Measurements from ENCODE around the gene ZNF618. TPM values are rescaled to one million over a fixed set of nuclear protein-coding genes. Genes with fewer than 3 reads are reported as not detected.

ZNF618 gene
- total RNA-seq, 1 experiment from 2014 or later = 3.6 TPM

DNA sequence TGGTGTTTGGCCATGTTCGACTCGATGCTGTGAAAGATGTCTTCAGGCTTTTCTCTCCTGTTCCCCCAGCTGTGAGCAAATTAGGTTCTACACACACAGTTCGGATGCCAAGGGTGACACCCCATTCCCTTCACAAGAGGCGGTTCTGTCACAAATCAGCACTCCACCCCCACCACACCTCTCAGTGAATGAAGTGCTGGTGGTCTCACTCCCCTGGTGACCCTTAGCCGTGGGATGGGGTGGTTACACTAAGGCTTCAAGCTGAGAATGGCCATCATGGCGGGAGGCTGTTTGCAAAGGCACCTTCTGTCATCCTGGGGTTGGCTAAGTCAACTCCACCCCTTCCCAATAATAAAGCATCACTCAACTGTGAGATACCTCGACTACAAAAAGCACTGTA, 175.6 kb downstream of the ZNF618 start:
- Histone ChIP-seq H3K9me3 (no peaks in the 10 kb centered on the region), H3K36me3 (peaks cover 5% of the 10 kb centered on the region; the same call in 1 of the 2 replicates), H3K4me3 (no peak overlapping the region), H3K27me3 (no peaks in the 10 kb centered on the region)
- no peak for DNase-seq

DNA sequence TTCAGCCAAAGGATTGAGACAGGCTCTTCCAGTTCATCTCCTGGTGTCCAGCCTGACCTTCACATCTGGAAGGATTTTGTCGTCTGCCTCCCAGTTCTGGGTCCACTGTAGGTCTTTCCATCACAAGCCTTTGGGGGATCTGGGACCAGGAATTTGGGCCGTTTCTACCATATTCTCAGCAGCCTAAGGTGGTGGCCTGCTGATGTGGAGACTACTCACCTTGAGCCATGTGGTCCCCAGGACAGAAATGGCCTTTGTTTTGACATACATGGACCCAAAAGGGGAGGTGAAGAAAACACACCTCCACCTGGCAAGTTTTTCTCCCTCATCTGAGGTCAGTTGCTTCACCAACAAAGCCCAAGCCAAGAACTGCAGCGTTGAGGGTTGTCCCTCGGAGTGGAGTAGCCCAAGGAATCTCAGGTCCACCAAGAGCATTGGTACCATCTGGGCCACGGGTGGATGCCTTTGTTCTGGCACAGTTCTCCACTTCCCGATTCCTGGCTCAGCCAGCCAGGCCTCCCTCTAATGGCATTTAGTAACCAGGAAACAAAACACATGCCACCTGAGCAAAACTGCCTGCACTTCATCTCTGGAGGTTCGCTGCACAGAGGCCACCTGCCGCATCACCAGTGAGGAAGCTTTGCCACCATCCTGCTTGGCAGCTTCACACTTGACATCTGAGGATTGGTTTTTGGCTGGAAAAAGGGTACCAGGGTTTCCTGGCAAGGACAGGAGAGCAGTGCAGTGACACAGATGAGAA, 177.3 kb downstream of the ZNF618 start:
- no peaks in the 10 kb centered on the region for H3K27me3 ChIP-seq
- no peak overlapping the region for H3K4me3 ChIP-seq
- H3K36me3 ChIP-seq = peaks cover 2% of the 10 kb centered on the region; the same call in 1 of the 2 replicates
- H3K9me3 ChIP-seq = no peaks in the 10 kb centered on the region
- DNase-seq = no peak

DNA sequence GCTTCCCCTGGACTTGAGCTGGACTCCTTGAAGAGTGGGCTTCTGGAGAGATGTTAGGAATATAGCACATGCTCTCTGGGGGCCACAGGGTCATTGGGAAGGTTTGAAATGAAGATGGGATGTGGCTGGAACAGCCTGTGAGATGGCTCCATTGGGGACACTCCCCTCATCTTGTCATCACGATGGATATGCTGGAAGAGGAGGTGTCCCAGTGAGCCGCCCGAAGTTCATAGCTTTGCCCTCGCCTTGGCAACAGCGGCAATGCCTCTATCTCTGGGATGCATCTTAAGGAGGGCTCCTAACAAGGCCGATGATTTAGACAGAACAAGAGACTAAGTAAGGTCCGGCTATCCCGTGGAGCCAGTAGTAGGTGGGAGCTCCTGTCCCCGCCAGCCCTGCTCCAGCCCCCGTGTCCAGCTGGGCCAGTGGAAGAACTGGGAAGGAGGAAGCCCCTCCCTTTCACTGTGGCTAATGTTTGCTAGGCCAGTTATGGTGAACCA, 178.1 kb downstream of the ZNF618 start:
- no peak for DNase-seq
- Histone ChIP-seq H3K4me3 (no peak overlapping the region), H3K36me3 (peaks cover 2% of the 10 kb centered on the region; the same call in 1 of the 2 replicates), H3K27me3 (no peaks in the 10 kb centered on the region), H3K9me3 (no peaks in the 10 kb centered on the region)

DNA sequence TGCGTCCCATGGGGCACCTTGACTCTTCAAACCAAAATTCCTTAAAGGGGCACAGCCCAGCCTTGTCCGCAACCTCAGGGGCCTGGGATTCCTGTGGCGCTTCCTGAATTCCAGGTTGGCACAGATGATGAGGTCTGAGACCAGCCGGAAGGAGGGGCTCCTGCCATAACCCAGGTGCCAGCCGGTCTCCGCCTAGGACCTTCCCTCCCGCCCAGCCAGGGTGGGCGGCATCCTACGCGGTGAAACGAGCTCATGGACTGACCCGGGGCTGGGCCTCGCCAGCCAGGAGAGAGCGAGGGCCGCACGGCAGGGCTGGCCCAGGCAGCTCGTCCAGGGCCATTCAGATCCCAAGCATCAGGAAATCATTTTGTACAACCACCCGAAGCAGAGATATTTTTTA, 179.0 kb downstream of the ZNF618 start:
- H3K36me3 ChIP-seq = peaks cover 2% of the 10 kb centered on the region; the same call in 1 of the 2 replicates
- DNase-seq = no peak
- no peak overlapping the region for H3K4me3 ChIP-seq
- H3K27me3 ChIP-seq = no peaks in the 10 kb centered on the region
- no peaks in the 10 kb centered on the region for H3K9me3 ChIP-seq

DNA sequence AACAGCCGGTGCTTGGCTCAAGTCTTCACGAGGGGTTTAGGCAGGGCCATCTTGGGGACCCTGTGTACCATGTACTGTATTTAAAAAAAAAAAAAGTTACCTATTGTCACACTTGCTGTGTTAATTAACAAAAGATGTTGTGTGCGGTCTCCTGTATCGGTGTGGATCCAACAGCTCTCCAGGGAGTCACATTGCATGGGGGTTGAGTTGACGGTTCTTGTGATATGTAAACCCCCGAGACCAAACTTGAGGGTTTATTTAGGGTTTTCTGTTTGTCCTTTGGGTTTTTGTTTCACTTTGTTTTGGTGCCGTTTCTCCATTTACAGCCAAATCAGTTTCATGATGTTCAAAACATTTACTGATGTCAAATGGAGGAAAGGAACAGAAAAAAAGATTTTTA, 179.8 kb downstream of the ZNF618 start:
- DNase-seq = no peak
- no peaks in the 10 kb centered on the region; the same call in 1 of the 2 replicates for H3K36me3 ChIP-seq

DNA sequence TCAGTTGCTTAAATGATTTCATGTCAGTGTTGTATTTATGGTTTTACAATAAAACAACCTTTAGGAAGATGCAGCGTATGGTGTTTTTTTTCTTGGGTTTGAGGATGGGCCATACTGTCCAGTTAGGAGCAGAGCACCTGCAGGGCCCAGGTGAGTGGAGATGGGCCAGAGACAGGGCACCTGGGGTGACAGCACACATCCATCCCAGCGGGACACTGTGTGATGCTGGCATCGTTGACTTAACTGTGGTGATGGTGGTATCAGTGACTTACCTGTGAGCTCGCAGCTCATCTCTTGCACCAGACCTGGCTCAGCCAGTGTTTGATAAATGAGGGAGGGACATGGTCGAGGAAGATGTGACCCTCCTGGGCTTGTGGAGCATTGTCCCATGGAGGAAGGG, 180.4 kb downstream of the ZNF618 start:
- no peaks in the 10 kb centered on the region for H3K9me3 ChIP-seq
- H3K27me3 ChIP-seq = no peaks in the 10 kb centered on the region
- H3K4me3 ChIP-seq = no peak overlapping the region
- no peaks in the 10 kb centered on the region; the same call in 1 of the 2 replicates for H3K36me3 ChIP-seq
- no peak for DNase-seq

More for the DNA sequence above, 179.8 kb downstream of the ZNF618 start:
- Histone ChIP-seq H3K9me3 (no peaks in the 10 kb centered on the region), H3K27me3 (no peaks in the 10 kb centered on the region), H3K4me3 (no peak overlapping the region)

DNA sequence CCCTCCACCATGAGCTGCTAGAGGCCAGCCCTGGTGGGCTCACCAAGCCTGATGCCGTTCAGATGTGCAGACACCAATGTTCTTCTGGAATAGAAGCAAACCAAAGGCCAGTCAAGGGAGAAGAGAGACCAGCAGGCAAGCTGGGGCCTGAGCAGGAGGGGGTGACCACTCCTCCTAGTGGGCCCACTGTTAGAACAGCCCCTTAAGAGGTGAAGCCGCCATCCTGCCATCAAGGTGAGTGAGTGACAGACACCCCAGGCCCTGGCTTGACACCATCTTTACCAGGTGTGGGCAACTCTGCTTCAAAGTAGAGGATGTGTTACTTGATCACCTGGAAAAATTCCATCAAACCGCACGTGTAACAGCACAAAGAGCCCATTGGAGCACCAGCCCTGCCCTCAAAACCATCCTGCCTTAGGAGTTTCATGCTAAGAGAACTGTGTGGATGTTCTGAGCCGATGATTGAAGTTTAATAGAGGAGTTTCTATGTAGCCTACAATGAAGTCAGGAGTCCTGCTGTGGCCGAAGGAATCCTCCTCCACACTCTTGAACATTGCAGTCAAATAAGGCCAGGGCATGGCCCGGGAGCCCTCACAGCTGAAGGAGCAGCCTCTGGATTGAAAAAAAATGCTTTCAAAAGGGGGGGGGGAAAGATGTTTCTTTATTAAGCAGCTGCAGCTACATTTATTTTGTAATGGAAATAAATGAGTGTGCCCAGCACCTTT, 181.2 kb downstream of the ZNF618 start:
- H3K4me3 ChIP-seq = no peak overlapping the region
- H3K36me3 ChIP-seq = no peaks in the 10 kb centered on the region
- no peak for DNase-seq
- H3K27me3 ChIP-seq = no peaks in the 10 kb centered on the region
- no peaks in the 10 kb centered on the region for H3K9me3 ChIP-seq

DNA sequence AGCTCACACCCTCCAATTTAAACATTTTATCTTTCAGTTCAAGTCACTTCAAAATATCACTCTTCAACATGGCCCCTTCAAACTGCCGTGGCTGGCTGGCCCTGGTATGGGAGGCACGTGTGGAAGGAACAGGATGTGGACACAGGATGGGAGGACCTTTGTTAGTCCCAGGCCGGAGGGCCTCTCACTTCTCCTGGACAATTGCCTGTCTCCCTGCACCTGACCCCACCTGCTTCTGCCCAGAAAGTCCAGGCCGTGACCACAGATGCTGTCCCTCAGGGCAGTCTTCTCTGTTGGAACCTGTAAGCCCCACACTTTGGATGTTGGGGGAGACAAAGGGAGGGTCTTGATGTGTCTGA, 182.6 kb downstream of the ZNF618 start:
- Histone ChIP-seq H3K9me3 (no peaks in the 10 kb centered on the region; the same call in 1 of the 2 replicates), H3K4me3 (no peak overlapping the region), H3K36me3 (no peaks in the 10 kb centered on the region), H3K27me3 (peaks cover 1% of the 10 kb centered on the region; the same call in 1 of the 2 replicates)
- no peak for DNase-seq

DNA sequence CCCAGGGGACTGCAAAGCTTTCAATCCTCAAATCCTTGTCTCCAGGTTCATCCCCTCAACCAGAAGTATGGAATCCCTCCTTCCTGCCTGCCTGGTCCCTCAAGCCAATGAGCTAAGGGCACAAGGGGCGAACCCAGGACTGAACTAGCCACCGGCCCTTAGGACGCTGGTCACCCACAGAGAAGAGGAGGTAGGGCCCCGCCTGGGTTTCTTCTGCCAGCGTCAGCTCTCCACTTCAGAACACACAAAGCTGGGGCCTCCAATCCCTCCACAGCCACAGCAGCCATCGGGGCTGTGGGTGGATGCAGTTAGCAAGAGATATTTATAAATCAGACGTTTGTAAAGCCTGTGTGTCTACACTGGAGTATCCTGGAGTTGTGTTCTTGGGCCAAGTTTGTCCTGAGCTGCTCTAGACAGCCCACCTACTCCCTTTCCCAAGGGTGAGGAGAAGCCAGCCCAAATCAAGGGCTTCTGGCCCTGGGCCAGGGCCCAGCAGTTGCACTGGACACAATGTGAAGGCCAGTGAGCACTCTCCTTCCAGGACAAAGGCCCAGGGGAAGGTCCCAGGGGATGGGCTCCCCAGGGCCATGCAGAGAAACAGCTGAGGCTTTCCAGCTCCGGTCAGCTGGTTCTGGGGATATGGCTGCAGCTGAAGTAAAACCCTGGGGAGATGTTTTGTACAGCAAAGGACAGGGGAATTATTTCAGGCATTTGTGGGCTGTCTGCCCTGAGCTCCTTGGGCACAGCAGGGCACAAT, 183.1 kb downstream of the ZNF618 start:
- no peaks in the 10 kb centered on the region for H3K36me3 ChIP-seq
- DNase-seq = no peak
- no peaks in the 10 kb centered on the region; the same call in 1 of the 2 replicates for H3K9me3 ChIP-seq
- H3K4me3 ChIP-seq = no peak overlapping the region
- H3K27me3 ChIP-seq = peaks cover 5% of the 10 kb centered on the region; the same call in 1 of the 2 replicates

DNA sequence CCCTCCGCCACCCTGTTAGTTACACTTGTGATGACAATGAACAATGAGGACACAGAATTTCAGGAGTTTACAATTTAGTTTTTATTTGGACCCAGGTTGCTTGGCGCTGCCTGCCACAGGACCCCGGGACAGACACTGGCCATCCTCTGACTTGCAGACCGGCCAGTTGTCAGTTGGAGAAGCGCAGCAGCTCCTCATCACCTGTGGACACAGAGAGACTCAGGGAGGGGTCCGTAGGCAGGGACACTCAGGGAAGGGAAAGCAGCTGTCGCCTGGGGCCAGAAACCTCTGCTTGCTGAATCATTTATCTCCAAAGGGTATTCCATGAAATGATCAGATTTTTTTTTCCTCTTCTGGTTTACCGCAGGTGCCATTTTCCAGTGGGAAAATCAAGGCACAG, 184.0 kb downstream of the ZNF618 start:
- H3K9me3 ChIP-seq = no peaks in the 10 kb centered on the region; the same call in 1 of the 2 replicates
- no peak for DNase-seq
- H3K4me3 ChIP-seq = no peak overlapping the region
- no peaks in the 10 kb centered on the region for H3K36me3 ChIP-seq
- peaks cover 6% of the 10 kb centered on the region; the same call in 1 of the 2 replicates for H3K27me3 ChIP-seq

DNA sequence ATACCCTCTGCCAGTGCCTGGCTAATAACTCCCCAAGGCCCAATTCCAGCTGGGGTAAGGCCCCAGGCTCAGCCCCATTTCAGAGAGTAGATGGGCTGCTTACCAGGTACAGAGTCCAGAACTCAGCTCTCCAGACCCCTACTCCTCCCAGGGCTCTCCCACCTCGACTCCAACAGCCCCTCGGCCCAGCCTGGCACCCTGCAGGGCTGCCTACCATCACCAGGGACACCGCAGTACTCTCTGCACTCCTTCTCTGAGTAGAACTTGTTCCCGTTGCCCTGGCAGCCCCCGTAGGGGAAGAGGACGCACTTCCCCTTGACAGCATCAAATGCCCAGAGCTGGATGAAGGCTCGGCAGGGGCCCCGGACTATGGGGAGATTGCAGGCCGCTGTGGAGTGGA, 184.6 kb downstream of the ZNF618 start:
- Histone ChIP-seq H3K27me3 (peaks cover 6% of the 10 kb centered on the region; the same call in 1 of the 2 replicates), H3K36me3 (no peaks in the 10 kb centered on the region), H3K9me3 (no peaks in the 10 kb centered on the region; the same call in 1 of the 2 replicates), H3K4me3 (no peak overlapping the region)
- DNase-seq = no peak

DNA sequence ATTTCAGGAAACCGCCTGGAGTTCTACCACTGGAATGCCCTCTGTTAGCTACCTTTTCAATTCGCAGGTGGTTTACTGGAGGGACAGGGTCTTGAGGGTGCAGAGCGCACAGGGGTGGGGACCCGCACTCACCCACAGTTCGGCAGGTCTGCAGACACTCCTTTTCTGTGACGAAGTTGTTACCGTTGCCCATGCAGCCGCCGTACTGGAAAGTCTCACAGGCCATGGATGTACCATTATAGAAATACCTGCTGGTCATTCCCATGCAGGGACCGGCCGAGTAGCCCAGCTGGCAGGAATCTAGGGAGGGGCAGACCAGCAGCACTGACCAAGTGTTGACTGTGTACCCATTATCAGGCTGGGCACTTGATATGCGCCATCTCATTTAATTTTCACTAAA, 185.2 kb downstream of the ZNF618 start:
- Histone ChIP-seq H3K27me3 (peaks cover 6% of the 10 kb centered on the region; the same call in 1 of the 2 replicates), H3K9me3 (no peaks in the 10 kb centered on the region; the same call in 1 of the 2 replicates), H3K4me3 (no peak overlapping the region), H3K36me3 (no peaks in the 10 kb centered on the region)
- DNase-seq = no peak

DNA sequence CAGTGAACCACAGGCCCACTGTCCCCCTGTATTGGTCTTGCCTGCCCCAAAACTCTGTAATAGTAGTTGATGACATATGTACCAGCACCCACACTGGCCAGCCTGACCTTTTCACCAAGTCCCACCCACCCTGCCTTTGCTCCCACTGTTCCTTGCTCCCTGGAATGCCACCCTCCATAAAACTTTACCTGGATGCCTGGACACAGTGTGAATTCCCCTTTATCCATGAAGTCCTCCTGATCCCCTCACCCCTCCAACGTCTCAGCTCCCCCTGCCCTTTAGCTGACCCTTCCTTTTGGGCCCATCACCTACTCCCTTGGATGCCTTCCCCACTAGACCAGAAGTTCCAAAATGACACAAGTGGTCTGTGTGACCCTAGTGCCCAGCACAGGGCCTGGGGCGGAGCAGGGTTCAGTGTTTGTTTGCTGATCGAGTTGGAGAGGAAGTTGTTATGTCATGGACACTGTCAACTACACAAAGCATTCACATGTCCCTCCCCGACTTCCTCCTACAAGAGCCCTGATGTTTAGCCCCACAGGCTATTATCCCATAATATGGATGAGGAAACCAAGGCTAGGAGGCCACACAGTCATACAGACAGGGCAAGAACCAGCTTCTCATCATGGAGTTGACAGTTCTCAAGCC, 185.8 kb downstream of the ZNF618 start:
- DNase-seq = no peak
- Histone ChIP-seq H3K4me3 (no peak overlapping the region), H3K36me3 (no peaks in the 10 kb centered on the region), H3K27me3 (peaks cover 6% of the 10 kb centered on the region; the same call in 1 of the 2 replicates), H3K9me3 (no peaks in the 10 kb centered on the region; the same call in 1 of the 2 replicates)

DNA sequence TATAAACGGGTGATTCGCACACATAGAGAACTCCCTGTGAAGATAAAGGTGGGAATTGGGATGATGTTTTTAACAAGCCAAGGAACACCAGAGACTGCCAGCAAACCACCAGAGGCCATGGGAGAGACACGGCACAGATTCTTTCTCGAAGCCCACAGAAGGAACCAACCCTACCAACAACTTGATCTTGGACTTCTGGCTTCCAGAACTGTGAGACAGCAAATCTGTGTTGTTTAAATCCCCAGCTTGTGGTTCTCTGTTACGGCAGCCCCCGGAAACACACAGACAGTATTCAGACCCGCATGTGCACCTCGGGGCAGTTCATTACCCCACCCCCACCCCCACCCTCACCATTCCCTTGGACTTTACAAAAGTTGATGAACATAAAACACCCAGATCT, 189.2 kb downstream of the ZNF618 start:
- H3K4me3 ChIP-seq = no peak overlapping the region

DNA sequence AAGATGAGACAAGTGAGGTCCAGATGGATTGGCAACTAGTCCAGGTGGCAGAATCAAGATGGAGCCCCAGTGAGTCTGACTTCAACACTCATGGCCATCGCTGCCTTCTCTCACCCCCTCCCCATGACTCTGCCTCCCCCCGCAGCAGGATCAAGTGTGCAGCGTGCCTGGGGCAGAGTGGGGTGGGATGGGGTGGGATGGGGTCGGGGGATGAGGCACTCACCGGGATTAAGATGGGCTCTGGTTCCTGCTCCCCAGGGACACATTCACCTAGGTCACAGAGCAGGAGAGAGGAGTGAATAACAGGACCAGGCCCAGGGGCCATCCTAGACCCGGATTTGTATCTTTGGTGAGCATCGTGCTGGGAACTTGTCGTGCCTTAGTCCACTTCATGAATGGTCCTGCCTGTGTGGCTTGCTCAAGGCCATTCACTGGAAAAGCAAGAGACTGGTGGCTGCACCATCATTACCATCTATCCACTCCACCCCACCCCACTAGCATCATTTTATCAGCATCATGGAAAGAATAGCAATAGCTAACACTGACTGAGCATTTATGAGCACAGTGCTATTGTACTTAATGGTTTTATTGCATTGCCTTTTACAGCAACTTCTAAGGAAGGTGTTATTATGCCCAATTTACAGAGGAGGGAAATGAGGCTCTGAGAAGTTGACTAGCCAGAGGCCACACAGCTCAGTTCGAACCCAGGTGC, 193.5 kb downstream of the ZNF618 start:
- no peaks in the 10 kb centered on the region for H3K9me3 ChIP-seq
- H3K4me3 ChIP-seq = no peak overlapping the region
- H3K36me3 ChIP-seq = no peaks in the 10 kb centered on the region
- H3K27me3 ChIP-seq = no peaks in the 10 kb centered on the region
- no peak for DNase-seq

More for the DNA sequence above, 189.2 kb downstream of the ZNF618 start:
- Histone ChIP-seq H3K36me3 (no peaks in the 10 kb centered on the region), H3K9me3 (no peaks in the 10 kb centered on the region; the same call in 1 of the 2 replicates), H3K27me3 (peaks cover 6% of the 10 kb centered on the region; the same call in 1 of the 2 replicates)
- DNase-seq = no peak
